ENCODE data around the gene FEM1A. TPM values are rescaled to one million over a fixed set of nuclear protein-coding genes. Genes with fewer than 3 reads are reported as not detected.

The FEM1A gene
- total and polyA plus RNA-seq, 9 of the 15 experiments (the other 6 are each of a cell fraction or from before 2014, with no cell fraction given), result 0.08 to 19.0 (median 6.8) TPM

- WGBS (ENCODE audit: insufficient coverage, low coverage, missing lambda C conversion rate), result 46% methylated on average over 6 of the region's 6 CpGs
- H3K4me2 ChIP-seq (ENCODE audit: insufficient read depth, low read length), result no peak overlapping the region
Observed at GRCh38 chr19:4806384-4806783, 14.8 kb downstream of the FEM1A start.

More at GRCh38 chr19:4806384-4806783, 14.8 kb downstream of the FEM1A start:
- Histone ChIP-seq H3K4me1 (replicated peaks in 1 of 2; ENCODE audit: control insufficient read depth in 2 of 2, insufficient read depth in 2 of 2, low read length in 2 of 2) (peaks cover 0 to 10% of the 10 kb centered on the region in 2 experiments; a peak in 2 of 5 replicates), H3K4me3 (no peak overlapping the region), H3K36me3 (ENCODE audit: control insufficient read depth, insufficient read depth, low read length) (no peaks in the 10 kb centered on the region), H3K27me3 (ENCODE audit: control insufficient read depth in 2 of 2, insufficient read depth in 2 of 2, low read length in 2 of 2) (no peaks in the 10 kb centered on the region), H3K79me2 (ENCODE audit: control insufficient read depth, insufficient read depth, low read length) (no peaks in the 10 kb centered on the region), H3K27ac (ENCODE audit: extremely low read depth, low read depth, low read length) (no peak overlapping the region), H2AFZ (ENCODE audit: low read depth, low read length) (no peak overlapping the region), H3K9ac (ENCODE audit: insufficient read depth in 1 of 2, low read depth in 2 of 2, low read length in 2 of 2) (no peak overlapping the region), H3K9me1 (ENCODE audit: control insufficient read depth, insufficient read depth, low read length) (no peaks in the 10 kb centered on the region), H3K9me3 (replicated peaks; ENCODE audit: control insufficient read depth, insufficient read depth, low read depth, low read length) (no peaks in the 10 kb centered on the region), H4K20me1 (replicated peaks; ENCODE audit: control insufficient read depth, insufficient read depth, low read length) (no peaks in the 10 kb centered on the region)
- in situ Hi-C loops (cut with MboI), result loop anchor here (5.0 kb wide), 2 partner anchors 106 to 226 kb away; no protein-coding TSS in a partner anchor
- intact Hi-C loops (cut with micrococcal nuclease), result no loop called here
- ChIA-PET POLR2A (interaction anchor here (0.9 kb wide), 1 partner anchor 9 kb away, joined by 4 read pairs; no protein-coding TSS in a partner anchor), CTCF (ENCODE audit: low intra/inter-chr PET ratio) (interaction anchor here (0.7 to 1.1 kb wide), 2 partner anchors 130 to 225 kb away, joined by 3 to 4 read pairs; no protein-coding TSS in a partner anchor)
- no peak for ATAC-seq
- DNase-seq (ENCODE audit: extremely low read depth in 1 of 4, low spot score in 3 of 4), result no peak
- BruUV-seq (replicated peaks), result no TSS peak
- peak; percentile 92 for TF ChIP-seq RBM25 (IDR thresholded peaks at IDR 0.05; ENCODE audit: low read depth, low read length, severe bottlenecking)
- no peak for TF ChIP-seq MIER1 (IDR thresholded peaks at IDR 0.05; ENCODE audit: low read depth)
- 0 out of 2 replicates have a peak, but pooled peaks have one; percentile 62 for TF ChIP-seq PTBP1 (IDR thresholded peaks at IDR 0.05; ENCODE audit: low read depth, low read length)
- TF ChIP-seq MYBL2 (IDR thresholded peaks at IDR 0.05; ENCODE audit: low read depth), result no peak
- TF ChIP-seq MYBL2 (CRISPR knock-in tag; IDR thresholded peaks at IDR 0.05; ENCODE audit: borderline replicate concordance), result no peak
- TF ChIP-seq RCOR1 (IDR thresholded peaks at IDR 0.05; ENCODE audit: borderline replicate concordance in 1 of 2, low read depth in 2 of 2, low read length in 2 of 2), result peak in 1 of 2 experiments; percentile 51; a peak in 1 of 4 replicates
- peak; percentile 81; the same call in 1 of the 2 replicates for TF ChIP-seq SMARCA5 (IDR thresholded peaks at IDR 0.05)
- TF ChIP-seq CBX1 (IDR thresholded peaks at IDR 0.05; ENCODE audit: low read depth), result 0 out of 2 replicates have a peak, but pooled peaks have one; percentile 12
- TF ChIP-seq, protein P1, sequence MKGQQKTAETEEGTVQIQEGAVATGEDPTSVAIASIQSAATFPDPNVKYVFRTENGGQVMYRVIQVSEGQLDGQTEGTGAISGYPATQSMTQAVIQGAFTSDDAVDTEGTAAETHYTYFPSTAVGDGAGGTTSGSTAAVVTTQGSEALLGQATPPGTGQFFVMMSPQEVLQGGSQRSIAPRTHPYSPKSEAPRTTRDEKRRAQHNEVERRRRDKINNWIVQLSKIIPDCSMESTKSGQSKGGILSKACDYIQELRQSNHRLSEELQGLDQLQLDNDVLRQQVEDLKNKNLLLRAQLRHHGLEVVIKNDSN (CRISPR knock-in tag; IDR thresholded peaks at IDR 0.05), result peak; percentile 40; the same call in 1 of the 2 replicates
- TF ChIP-seq BCOR (IDR thresholded peaks at IDR 0.05), result peak; percentile 73; the same call in 1 of the 2 replicates
- TF ChIP-seq THRAP3 (IDR thresholded peaks at IDR 0.05; ENCODE audit: borderline replicate concordance), result no peak
- TF ChIP-seq KDM1A (IDR thresholded peaks at IDR 0.05), result peak; percentile 40 to 46; a peak in 2 of 4 replicates
- no peak for FAIRE-seq
